H1 (cell line): ENCODE measurements around the gene EEF2K. TPM values are rescaled to one million over a fixed set of nuclear protein-coding genes. Genes with fewer than 3 reads are reported as not detected.

Experiments used
- CTCF ChIA-PET: fragments of 300-600 bp; sonication (Branson Sonifier 250); formaldehyde crosslinking; loops from one replicate; lab custom pipeline; 2021; ENCODE audit not compliant: partially characterized antibody; lab: Charles Lee
- POLR2A ChIA-PET: fragments of 300-600 bp; sonication (Branson Sonifier 250); formaldehyde crosslinking; loops from one replicate; lab custom pipeline; 2021; ENCODE audit warnings: inconsistent platforms; ENCODE audit not compliant: partially characterized antibody; lab: Charles Lee
- DNase-seq, 2 experiments: peaks; one replicate each; pipeline versions ENCODE4 v3.0.0 to v3.0.0-alpha.2; 2010 to 2022; ENCODE audit warnings: low spot score in 2 of 2, low read depth in 1 of 2, mixed read lengths in 1 of 2
- FAIRE-seq: peaks from 2 replicates; lab custom pipeline; 2011; peaks lifted over from hg19 to GRCh38; lab: Jason Lieb, UNC
- H2AFZ ChIP-seq: 2 replicates; pipeline ENCODE4 v1.8.1; 2012; ENCODE audit warnings: low read length, inconsistent platforms
- H2AK5ac ChIP-seq: 2 replicates; pipeline ENCODE4 v1.6.1; 2013; ENCODE audit warnings: low read depth, low read length
- H2BK120ac ChIP-seq: replicated peaks from 2 replicates; pipeline ENCODE3; 2013; ENCODE audit warnings: low read depth, low read length, inconsistent platforms
- H2BK12ac ChIP-seq: 2 replicates; pipeline ENCODE4 v1.6.1; 2013; ENCODE audit warnings: low read depth, low read length
- H2BK15ac ChIP-seq: 2 replicates; pipeline ENCODE4 v1.6.1; 2013; ENCODE audit warnings: low read length
- H2BK20ac ChIP-seq: 2 replicates; pipeline ENCODE4 v1.6.1; 2013; ENCODE audit warnings: low read length
- H2BK5ac ChIP-seq: 2 replicates; pipeline ENCODE4 v1.6.1; 2013; ENCODE audit warnings: low read depth, low read length
- H3K14ac ChIP-seq: 2 replicates; pipeline ENCODE4 v1.6.1; 2013; ENCODE audit warnings: inconsistent platforms; ENCODE audit not compliant: insufficient read length
- H3K18ac ChIP-seq: 2 replicates; pipeline ENCODE4 v1.6.1; 2013; ENCODE audit warnings: low read length; ENCODE audit errors: extremely low read depth
- H3K23ac ChIP-seq: 2 replicates; pipeline ENCODE4 v1.6.1; 2013; ENCODE audit warnings: inconsistent platforms; ENCODE audit not compliant: insufficient read length
- H3K23me2 ChIP-seq: 2 replicates; pipeline ENCODE4 v1.6.1; 2013; ENCODE audit warnings: low read depth, low read length
- H3K27ac ChIP-seq: 2 replicates; pipeline ENCODE4 v1.6.1; 2011; ENCODE audit warnings: low read depth, low read length, inconsistent platforms
- H3K27me3 ChIP-seq, 4 experiments: replicated peaks in 1 of 4; 1 replicate in 1 of 4; 2 replicates in 3 of 4; pipeline versions ENCODE4 v1.6.1 to v1.8.1; 2011 to 2013; ENCODE audit warnings: low read length in 3 of 4, mild to moderate bottlenecking in 3 of 4, inconsistent platforms in 2 of 4, mixed read lengths in 2 of 4, moderate library complexity in 1 of 4; ENCODE audit not compliant: control insufficient read depth in 3 of 4, insufficient read depth in 3 of 4; ENCODE audit errors: extremely low read depth in 1 of 4
- H3K36me3 ChIP-seq, 4 experiments: 2 replicates each; pipeline versions ENCODE4 v1.6.1 to v1.8.1; 2011 to 2013; ENCODE audit warnings: mild to moderate bottlenecking in 4 of 4, low read length in 3 of 4, moderate library complexity in 2 of 4, control low read depth in 1 of 4, inconsistent platforms in 1 of 4; ENCODE audit not compliant: insufficient read depth in 4 of 4, control insufficient read depth in 2 of 4
- H3K4ac ChIP-seq: replicated peaks from 2 replicates; pipeline ENCODE3; 2013; ENCODE audit warnings: low read length, low read depth, mixed read lengths, inconsistent platforms; ENCODE audit not compliant: insufficient read length
- H3K4me1 ChIP-seq, 4 experiments: replicated peaks in 1 of 4; 1 replicate in 1 of 4; 2 replicates in 3 of 4; pipeline versions ENCODE4 v1.6.1 to v1.8.1; 2011 to 2013; ENCODE audit warnings: low read length in 3 of 4, inconsistent platforms in 2 of 4, mixed read lengths in 1 of 4; ENCODE audit not compliant: insufficient read depth in 4 of 4, control insufficient read depth in 3 of 4
- H3K4me2 ChIP-seq, 2 experiments: 2 replicates each; pipeline versions ENCODE4 v1.6.1 to v1.8.1; 2011 to 2013; ENCODE audit warnings: low read depth in 2 of 2, low read length in 2 of 2, control low read depth in 1 of 2, inconsistent platforms in 1 of 2, mild to moderate bottlenecking in 1 of 2; ENCODE audit not compliant: insufficient read depth in 1 of 2
- H3K4me3 ChIP-seq, 4 experiments: fragments of 200-600, 300-600 bp in 1 of 4; sonication (generic), shearing (Covaris generic), sonication (Bioruptor Twin) in 1 of 4; 2 replicates each; pipeline versions ENCODE4 v1.5.1 to v1.8.1; 2011 to 2016; ENCODE audit warnings: low read length in 4 of 4, low read depth in 3 of 4, control low read depth in 2 of 4, inconsistent platforms in 2 of 4, mild to moderate bottlenecking in 2 of 4, mixed read lengths in 1 of 4, moderate library complexity in 1 of 4; ENCODE audit not compliant: insufficient read depth in 2 of 4; ENCODE audit errors: extremely low read depth in 1 of 4
- H3K56ac ChIP-seq: replicated peaks from 2 replicates; pipeline ENCODE3; 2013; ENCODE audit warnings: low read depth, mild to moderate bottlenecking, mixed read lengths, low read length, inconsistent platforms; ENCODE audit not compliant: insufficient read length
- H3K79me1 ChIP-seq: 2 replicates; pipeline ENCODE4 v1.6.1; 2013; ENCODE audit warnings: low read depth, low read length, control low read depth
- H3K79me2 ChIP-seq, 2 experiments: 2 replicates each; pipeline versions ENCODE4 v1.6.1 to v1.8.1; 2012 to 2013; ENCODE audit warnings: low read length in 2 of 2, mild to moderate bottlenecking in 2 of 2, inconsistent platforms in 1 of 2; ENCODE audit not compliant: insufficient read depth in 2 of 2, control insufficient read depth in 1 of 2
- H3K9ac ChIP-seq, 4 experiments: replicated peaks in 1 of 4; 1 replicate in 1 of 4; 2 replicates in 3 of 4; pipeline versions ENCODE4 v1.6.1 to v1.8.1; 2011 to 2013; ENCODE audit warnings: low read depth in 3 of 4, low read length in 3 of 4, control low read depth in 2 of 4, mild to moderate bottlenecking in 2 of 4, moderate library complexity in 2 of 4, inconsistent platforms in 1 of 4; ENCODE audit errors: extremely low read depth in 1 of 4
- H3K9me3 ChIP-seq, 2 experiments: 2 replicates each; pipeline versions ENCODE4 v1.6.1 to v1.8.1; 2012 to 2013; ENCODE audit warnings: mild to moderate bottlenecking in 2 of 2, moderate library complexity in 2 of 2, control low read depth in 1 of 2, inconsistent platforms in 1 of 2, low read depth in 1 of 2, low read length in 1 of 2, mixed read lengths in 1 of 2; ENCODE audit not compliant: insufficient read depth in 2 of 2
- H4K20me1 ChIP-seq, 2 experiments: replicated peaks in 1 of 2; 2 replicates each; pipeline versions ENCODE3 to v1.8.1; 2011 to 2013; ENCODE audit warnings: inconsistent platforms in 2 of 2, low read length in 2 of 2, mild to moderate bottlenecking in 1 of 2; ENCODE audit not compliant: insufficient read depth in 2 of 2, control insufficient read depth in 1 of 2
- H4K5ac ChIP-seq: 2 replicates; pipeline ENCODE4 v1.6.1; 2013; ENCODE audit warnings: low read length, low read depth, mixed read lengths, inconsistent platforms; ENCODE audit not compliant: insufficient read length
- H4K8ac ChIP-seq: 2 replicates; pipeline ENCODE4 v1.8.0; 2013; ENCODE audit warnings: mild to moderate bottlenecking, moderate library complexity, low read length, inconsistent platforms; ENCODE audit not compliant: insufficient read depth; ENCODE audit errors: extremely low read depth
- H4K91ac ChIP-seq: replicated peaks from 2 replicates; pipeline ENCODE3; 2013; ENCODE audit warnings: low read length, mixed read lengths, inconsistent platforms; ENCODE audit not compliant: insufficient read length
- BACH1 ChIP-seq: IDR thresholded peaks from 2 replicates; pipeline ENCODE4 v1.6.1; 2012; ENCODE audit warnings: low read length, improper control_type of control experiment
- CEBPB ChIP-seq: IDR thresholded peaks from 2 replicates; pipeline ENCODE4 v1.6.1; 2012; ENCODE audit warnings: low read depth, low read length
- CHD1 ChIP-seq: IDR thresholded peaks from 2 replicates; pipeline ENCODE4 v1.6.1; 2012; ENCODE audit warnings: low read depth, low read length, improper control_type of control experiment
- CTBP2 ChIP-seq: IDR thresholded peaks from 2 replicates; pipeline ENCODE4 v1.7.0; 2011; ENCODE audit warnings: borderline replicate concordance, mild to moderate bottlenecking, moderate library complexity, mixed read lengths, low read length; ENCODE audit not compliant: insufficient read depth, insufficient read length
- GABPA ChIP-seq: IDR thresholded peaks from 2 replicates; pipeline ENCODE4 v1.6.1; 2011; ENCODE audit warnings: mild to moderate bottlenecking, low read length, moderate library complexity, borderline replicate concordance; ENCODE audit not compliant: insufficient read depth
- JUND ChIP-seq: IDR thresholded peaks from 2 replicates; pipeline ENCODE4 v1.6.1; 2011; ENCODE audit warnings: mild to moderate bottlenecking, improper control_type of control experiment, low read length
- NANOG ChIP-seq: IDR thresholded peaks from 2 replicates; pipeline ENCODE4 v1.6.1; 2011; ENCODE audit warnings: low read length, low read depth, mild to moderate bottlenecking, inconsistent platforms; ENCODE audit not compliant: insufficient read depth, poor library complexity, severe bottlenecking
- POLR2A ChIP-seq, 2 experiments: IDR thresholded peaks; 1 replicate in 1 of 2; 2 replicates in 1 of 2; pipeline ENCODE4 v1.6.1; 2011; ENCODE audit warnings: low read depth in 2 of 2, low read length in 2 of 2, mild to moderate bottlenecking in 2 of 2; ENCODE audit errors: control extremely low read depth in 1 of 2
- POLR2AphosphoS5 ChIP-seq: IDR thresholded peaks from 2 replicates; pipeline ENCODE4 v1.6.1; 2011; ENCODE audit warnings: low read depth, low read length
- SAP30 ChIP-seq: fragments of 300-600 bp; sonication (generic); IDR thresholded peaks from 2 replicates; pipeline ENCODE4 v1.7.1; 2012; ENCODE audit warnings: low read length, moderate library complexity, mild to moderate bottlenecking, inconsistent platforms; ENCODE audit not compliant: insufficient read depth, insufficient replicate concordance
- SIRT6 ChIP-seq: IDR thresholded peaks from one replicate; pipeline ENCODE4 v1.7.1; 2012; ENCODE audit warnings: low read length, inconsistent platforms
- SP2 ChIP-seq: IDR thresholded peaks from 2 replicates; pipeline ENCODE4 v1.6.1; 2012; ENCODE audit warnings: mild to moderate bottlenecking, low read length, inconsistent platforms
- SUZ12 ChIP-seq: fragments of 200-600 bp; sonication (generic); IDR thresholded peaks from 2 replicates; pipeline ENCODE4 v1.6.1; 2012; ENCODE audit warnings: mild to moderate bottlenecking, inconsistent platforms, low read length, moderate library complexity, mixed read lengths
- TBP ChIP-seq: IDR thresholded peaks from 2 replicates; pipeline ENCODE4 v1.6.1; 2011; ENCODE audit warnings: low read depth, low read length, improper control_type of control experiment
- TCF12 ChIP-seq: IDR thresholded peaks from 2 replicates; pipeline ENCODE4 v1.6.1; 2011; ENCODE audit warnings: low read depth, mild to moderate bottlenecking, low read length
- WGBS, 2 experiments: shearing (Covaris generic) in 1 of 2; methylation state at CpG; one replicate each; pipeline versions ENCODE4 v1.1.6 to v1.1.7; 2013 to 2015; ENCODE audit warnings: low lambda C conversion rate in 2 of 2, mixed read lengths in 2 of 2, inconsistent platforms in 1 of 2, low coverage in 1 of 2, missing lambda C conversion rate in 1 of 2; ENCODE audit not compliant: insufficient replicate concordance in 2 of 2, insufficient coverage in 1 of 2, insufficient read length in 1 of 2; ENCODE audit errors: extremely low coverage in 1 of 2, missing lambda C conversion rate in 1 of 2; 5-methylcytosine and 5-hydroxymethylcytosine counted together
- polyA plus RNA-seq, 7 experiments: library from polyadenylated mRNA; depleted of rRNA in 3 of 7; stranded (reverse) in 5 of 7; unstranded in 2 of 7; fragments of >200 nt in 5 of 7; fragments of 200-250 nt in 2 of 7; gene quantifications; 1 replicate in 5 of 7; 2 replicates in 1 of 7; 4 replicates in 1 of 7; pipeline versions ENCODE4 v1.2.1 to v1.2.3, GENCODE V29; 2011 to 2013; ENCODE audit warnings: missing spikeins in 2 of 7, mixed read lengths in 2 of 7
- total RNA-seq: library from RNA; stranded (reverse); fragmentation: NEBNext Ultra II Directional; extraction: Animal tissue kit (Norgen Biotek cat#: 25700); gene quantifications from 2 replicates; pipeline ENCODE4 v1.2.1, GENCODE V29; 2021

The EEF2K gene
- total and polyA plus RNA-seq, 2 of the 8 experiments (the other 6 are each of a cell fraction or from before 2014, with no cell fraction given): 14.9 to 30.2 TPM

GRCh38 chr16:22220714-22221113 lies 14.6 kb downstream of the EEF2K start:
- Histone ChIP-seq H4K91ac (no peak overlapping the region), H3K27ac (no peak overlapping the region), H3K14ac (no peak overlapping the region), H3K27me3 (no peaks in the 10 kb centered on the region), H2AFZ (no peak overlapping the region), H3K36me3 (no peaks in the 10 kb centered on the region), H2BK5ac (no peak overlapping the region; the same call in 1 of the 2 replicates), H3K56ac (no peak overlapping the region), H4K5ac (no peak overlapping the region), H2BK20ac (no peak overlapping the region), H3K23me2 (no peaks in the 10 kb centered on the region), H3K23ac (no peak overlapping the region), H3K9ac (no peak overlapping the region; a peak in 1 of 7 replicates), H3K4me2 (no peak overlapping the region), H4K8ac (no peak overlapping the region), H3K18ac (no peak overlapping the region), H2BK120ac (no peak overlapping the region), H3K4me1 (peaks cover 0 to 5% (median 3%) of the 10 kb centered on the region in 4 experiments; a peak in 6 of 7 replicates), H3K4me3 (no peak overlapping the region), H2AK5ac (no peak overlapping the region), H3K4ac (no peak overlapping the region), H3K79me1 (no peaks in the 10 kb centered on the region; the same call in 1 of the 2 replicates), H3K9me3 (no peaks in the 10 kb centered on the region), H3K79me2 (peaks cover 0 to 7% of the 10 kb centered on the region in 2 experiments; a peak in 1 of 4 replicates), H4K20me1 (peaks cover 0 to 1% of the 10 kb centered on the region in 2 experiments), H2BK12ac (0 out of 2 replicates have a peak overlapping the region, but pooled peaks have one; percentile 17), H2BK15ac (no peak overlapping the region)
- no peak for FAIRE-seq
- ChIA-PET CTCF (interaction anchor here (0.5 to 1.8 kb wide), 8 partner anchors 11 to 1680 kb away, joined by 3 to 11 read pairs (median 3); no protein-coding TSS in a partner anchor), POLR2A (interaction anchor here (1.0 to 3.7 kb wide), 2 partner anchors 9 to 11 kb away, joined by 3 to 14 read pairs; no protein-coding TSS in a partner anchor)
- DNase-seq: no peak
- WGBS, 2 experiments: 82% methylated on average over 9 of the region's 9 CpGs; no CpG with 5 or more reads in 1 of the 2 experiments
- TF ChIP-seq TBP: no peak
- TF ChIP-seq SP2: no peak
- no peak for TF ChIP-seq POLR2A (IDR thresholded peaks at IDR 0.05; ENCODE audit: control extremely low read depth in 1 of 2, low read depth in 2 of 2, low read length in 2 of 2)
- TF ChIP-seq CTBP2: no peak
- no peak for TF ChIP-seq SAP30
- TF ChIP-seq TCF12: no peak
- TF ChIP-seq BACH1: no peak
- TF ChIP-seq SUZ12: no peak
- TF ChIP-seq SIRT6: no peak
- no peak for TF ChIP-seq CHD1
- TF ChIP-seq CEBPB: no peak
- no peak for TF ChIP-seq JUND
- no peak for TF ChIP-seq NANOG
- TF ChIP-seq POLR2AphosphoS5: no peak
- no peak for TF ChIP-seq GABPA
